Choroid plexus epithelial cell (primary cell): ENCODE measurements around the gene UCHL5.

Experiments
- DNase-seq: peaks from one replicate; pipeline ENCODE4 v3.0.0-alpha.2; 2010; ENCODE audit warnings: low read depth
- H3K4me3 ChIP-seq: 2 replicates; pipeline ENCODE4 v1.5.1; 2011; ENCODE audit warnings: low read depth, mild to moderate bottlenecking, control low read depth, low read length, moderate library complexity
- CTCF ChIP-seq: conservative IDR thresholded peaks from 2 replicates; pipeline ENCODE4 v1.5.1; 2011; ENCODE audit warnings: low read depth, mild to moderate bottlenecking, control low read depth, inconsistent platforms, low read length, moderate library complexity

Gene UCHL5

GRCh38 chr1:193031431-193031830 is 27.7 kb downstream of the UCHL5 start:
- no peak overlapping the region for H3K4me3 ChIP-seq
- DNase-seq = peak; percentile 56

GRCh38 chr1:193030280-193030679 is 28.9 kb downstream of the UCHL5 start:
- no peak for DNase-seq
- no peak for TF ChIP-seq CTCF
- H3K4me3 ChIP-seq = no peak overlapping the region

More at GRCh38 chr1:193031431-193031830, 27.7 kb downstream of the UCHL5 start:
- TF ChIP-seq CTCF = peak; percentile 43

- no peak for TF ChIP-seq CTCF
- DNase-seq = no peak
- no peak overlapping the region for H3K4me3 ChIP-seq
Observed at GRCh38 chr1:193025218-193025617, 33.9 kb downstream of the UCHL5 start.

GRCh38 chr1:193019442-193020026 is 39.6 kb downstream of the UCHL5 start:
- peak; percentile 47 for TF ChIP-seq CTCF
- H3K4me3 ChIP-seq = no peak overlapping the region
- peak; percentile 85 for DNase-seq

GRCh38 chr1:193016788-193017187 is 42.4 kb downstream of the UCHL5 start:
- H3K4me3 ChIP-seq = no peak overlapping the region
- TF ChIP-seq CTCF = no peak
- no peak for DNase-seq

GRCh38 chr1:193014400-193014799 is 44.8 kb downstream of the UCHL5 start:
- no peak for TF ChIP-seq CTCF
- DNase-seq = peak; percentile 40
- H3K4me3 ChIP-seq = no peak overlapping the region

- DNase-seq = no peak
- no peak for TF ChIP-seq CTCF
- no peak overlapping the region for H3K4me3 ChIP-seq
Observed at GRCh38 chr1:193013707-193014106, 45.5 kb downstream of the UCHL5 start.
